ENCODE results near the gene ITPR2.

The ITPR2 gene

DNA sequence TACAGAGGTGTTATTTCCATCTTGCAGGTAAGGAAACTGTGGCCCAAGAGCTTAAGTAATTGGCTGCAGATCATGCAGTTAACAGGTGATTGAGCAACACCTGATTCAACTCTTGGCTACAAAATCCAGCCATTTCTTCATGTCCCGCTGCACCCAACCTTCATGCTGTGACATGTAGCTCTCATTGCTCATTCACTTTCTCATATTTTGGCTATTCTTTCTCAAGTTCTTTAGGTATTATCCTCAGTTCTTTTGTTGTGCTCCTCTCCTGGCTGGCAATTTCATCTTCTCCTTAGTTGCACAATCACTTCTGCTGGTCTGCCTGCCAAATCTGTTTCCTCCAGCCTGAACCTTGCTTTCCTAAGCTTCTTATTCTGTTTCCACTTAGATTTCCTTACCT lies 336.8 kb downstream of the ITPR2 start:
- DNase-seq: no peak

DNA sequence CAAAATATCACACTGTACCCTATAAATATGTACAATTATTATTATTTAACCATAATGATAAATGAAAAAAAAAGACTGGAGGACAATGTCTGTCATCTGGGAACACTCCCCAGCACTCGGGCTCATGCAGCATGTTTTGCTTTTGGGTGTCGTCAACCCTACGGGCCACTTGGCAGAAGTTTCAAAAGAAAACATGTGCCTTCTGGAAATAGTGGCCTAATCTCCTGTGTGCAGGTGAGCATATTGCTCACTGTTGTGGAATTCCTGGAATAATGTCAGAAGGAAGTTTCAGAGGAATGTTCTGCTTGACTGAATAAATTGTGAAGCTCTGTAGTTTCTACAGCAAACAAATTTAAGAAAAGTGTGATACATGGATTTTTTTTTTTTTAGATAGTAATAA lies 339.3 kb downstream of the ITPR2 start:
- DNase-seq: no peak

DNA sequence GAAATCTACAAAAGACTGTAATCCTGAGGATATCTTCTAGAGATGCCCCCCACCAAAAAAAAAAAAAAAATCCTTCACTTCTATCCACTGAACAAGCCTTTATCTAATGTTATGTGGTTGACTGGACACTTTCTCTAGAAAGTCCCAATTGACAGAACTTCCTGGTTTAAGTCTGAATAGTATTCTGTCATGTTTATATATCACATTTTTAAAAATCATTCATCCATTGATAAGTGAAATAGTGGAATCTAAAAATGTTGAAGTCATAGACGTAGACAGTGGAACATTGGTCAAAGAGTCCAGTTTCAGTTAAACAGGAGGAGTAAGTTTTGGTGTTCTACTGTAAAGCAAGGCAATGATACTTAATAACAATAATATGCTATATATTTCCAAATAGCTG lies 340.6 kb downstream of the ITPR2 start:
- no peak for DNase-seq

DNA sequence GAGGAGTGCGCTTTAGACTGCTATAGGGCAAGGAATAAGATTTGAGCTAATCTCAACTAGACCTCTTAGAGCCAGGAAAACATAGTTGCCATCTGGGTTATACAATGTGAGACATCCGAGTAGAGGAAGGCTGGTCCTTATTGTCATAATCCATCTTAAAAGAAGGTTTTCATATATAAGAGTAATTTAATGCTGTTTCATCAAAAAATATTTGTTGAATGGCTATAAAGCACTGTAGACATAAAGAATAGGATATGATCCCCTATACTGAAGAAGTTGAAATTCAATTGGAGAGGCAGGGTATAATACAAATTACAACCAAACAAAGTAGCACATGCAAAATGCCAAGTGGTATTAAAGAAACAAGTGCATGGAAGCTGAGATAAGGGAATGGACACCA lies 343.1 kb downstream of the ITPR2 start:
- no peak for DNase-seq

DNA sequence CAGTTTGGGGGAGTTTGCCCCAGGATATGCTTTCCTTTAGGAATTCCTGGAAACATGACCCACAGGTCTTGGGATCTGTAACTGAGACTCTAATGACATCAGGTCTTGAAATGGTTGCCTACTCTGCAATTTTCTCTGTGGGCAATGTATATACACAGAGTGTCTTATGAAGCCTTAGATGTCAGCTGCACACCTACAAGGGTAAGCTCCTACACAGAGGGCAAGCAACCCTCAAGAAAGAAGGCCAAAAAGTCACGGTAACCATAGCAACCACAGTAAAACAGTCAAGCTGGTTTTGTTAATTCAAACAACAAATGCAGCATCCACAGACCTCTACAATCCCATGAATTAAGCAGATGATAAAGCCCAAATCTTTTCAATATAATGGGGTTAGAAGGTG lies 344.6 kb downstream of the ITPR2 start:
- no peak for DNase-seq

DNA sequence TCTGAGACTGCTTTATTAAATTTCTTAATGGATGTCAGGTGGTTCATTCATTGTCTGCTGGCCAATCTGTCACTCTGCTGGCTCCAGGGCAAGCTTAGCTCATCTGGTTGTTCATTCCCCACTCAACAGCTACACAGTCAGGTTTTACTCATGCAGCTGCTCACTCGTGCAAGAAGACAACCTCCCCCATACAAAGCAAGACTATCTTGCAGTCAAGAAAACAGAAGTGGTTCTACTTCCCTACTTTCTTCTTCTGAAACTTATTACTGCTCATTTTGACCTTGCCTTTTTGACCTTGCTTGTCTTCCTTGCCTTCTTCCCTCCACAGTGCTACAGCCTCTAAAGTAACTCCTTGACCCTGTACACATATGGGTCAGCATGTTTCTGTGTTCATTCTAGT lies 359.7 kb downstream of the ITPR2 start:
- peak; percentile 74 for DNase-seq

DNA sequence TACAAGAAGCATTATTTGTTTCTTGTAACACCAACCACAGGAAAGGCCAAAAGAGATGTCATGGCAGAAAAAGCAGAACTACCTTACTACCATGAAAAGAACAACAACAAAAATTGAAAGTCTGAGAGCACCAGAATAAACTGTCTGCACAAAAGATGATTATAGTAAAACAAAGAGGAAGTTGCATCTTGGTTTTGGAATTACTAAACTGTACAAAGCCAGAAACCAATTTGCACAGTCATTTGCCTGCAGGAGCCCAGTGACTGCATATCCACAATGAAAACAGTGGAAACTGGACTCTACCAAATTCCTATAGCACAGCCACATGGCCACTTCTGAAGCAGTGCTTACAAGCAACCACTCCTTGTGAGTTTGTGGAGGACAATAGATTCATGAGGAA lies 361.4 kb downstream of the ITPR2 start:
- DNase-seq: peak; percentile 87

DNA sequence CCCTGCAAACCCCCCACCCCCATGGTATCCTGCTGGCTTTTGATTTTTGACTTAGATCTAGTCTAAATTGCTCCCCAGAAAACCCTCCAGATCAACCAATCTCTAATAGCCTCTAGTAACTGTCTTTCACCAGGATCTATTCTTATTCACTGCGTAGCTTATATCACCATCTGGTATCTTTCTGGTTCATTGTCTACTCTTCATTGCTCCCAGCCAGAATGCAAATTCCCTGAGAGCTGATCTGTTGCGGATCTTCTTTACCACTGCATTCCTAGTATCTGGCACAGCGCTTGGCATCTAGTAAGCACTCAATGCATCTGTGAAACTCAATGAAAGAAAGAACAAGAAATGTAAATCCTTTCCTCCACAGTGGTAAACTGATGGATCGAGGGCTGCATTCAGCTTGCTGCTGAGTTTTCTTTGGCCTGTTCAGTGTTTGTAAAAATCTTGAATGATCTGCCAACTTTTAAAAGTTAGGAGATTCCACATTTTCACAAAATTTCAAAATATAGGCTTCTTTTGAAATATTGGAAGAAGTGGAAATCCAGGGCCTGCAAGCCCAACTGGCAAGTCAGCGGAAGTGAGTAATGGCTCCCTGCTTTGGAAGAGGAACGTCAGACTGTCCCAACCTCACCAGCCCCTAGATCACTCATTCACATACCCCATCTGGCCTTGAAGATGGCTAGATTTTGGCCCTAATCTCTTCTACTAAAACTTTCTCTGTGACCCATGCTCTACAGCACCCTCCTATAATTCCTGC lies 363.4 kb downstream of the ITPR2 start:
- DNase-seq: no peak

DNA sequence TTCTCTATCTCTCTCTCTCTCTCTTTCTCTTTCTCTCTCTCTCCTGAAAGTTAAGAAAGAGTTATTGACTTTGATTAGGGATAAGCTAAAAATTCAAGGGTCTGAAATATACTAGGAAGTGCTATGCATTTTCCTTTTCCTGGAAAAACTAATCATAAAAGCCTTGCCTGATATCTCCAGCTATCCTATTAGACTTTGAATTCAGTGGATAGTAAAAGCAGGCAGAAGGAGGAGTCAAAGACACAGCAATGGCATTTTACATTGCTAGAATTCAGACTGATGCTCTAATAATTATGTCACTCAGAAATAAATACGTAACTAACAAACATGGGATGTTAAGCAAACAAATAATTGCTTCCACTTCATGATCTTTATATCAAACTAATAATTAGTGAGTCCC lies 365.6 kb downstream of the ITPR2 start:
- DNase-seq: no peak

DNA sequence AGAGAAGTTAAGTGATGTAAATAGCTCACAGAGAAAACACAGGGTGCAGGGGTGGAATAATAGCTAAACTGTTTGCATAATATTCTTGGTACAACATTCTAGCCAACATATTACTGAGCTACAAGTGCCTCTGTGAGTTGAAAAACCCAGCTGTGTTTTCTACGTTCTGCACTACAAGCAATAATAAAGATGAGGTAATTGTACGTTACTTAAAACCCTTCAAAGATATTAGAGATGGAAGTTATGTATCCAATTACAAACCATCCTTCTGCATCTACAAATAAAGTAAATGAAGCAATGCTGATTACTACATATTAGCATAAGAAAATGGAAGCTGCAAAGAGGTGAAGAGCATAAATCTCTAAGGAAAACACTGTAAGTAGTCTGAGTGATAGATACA lies 366.3 kb downstream of the ITPR2 start:
- no peak for DNase-seq

DNA sequence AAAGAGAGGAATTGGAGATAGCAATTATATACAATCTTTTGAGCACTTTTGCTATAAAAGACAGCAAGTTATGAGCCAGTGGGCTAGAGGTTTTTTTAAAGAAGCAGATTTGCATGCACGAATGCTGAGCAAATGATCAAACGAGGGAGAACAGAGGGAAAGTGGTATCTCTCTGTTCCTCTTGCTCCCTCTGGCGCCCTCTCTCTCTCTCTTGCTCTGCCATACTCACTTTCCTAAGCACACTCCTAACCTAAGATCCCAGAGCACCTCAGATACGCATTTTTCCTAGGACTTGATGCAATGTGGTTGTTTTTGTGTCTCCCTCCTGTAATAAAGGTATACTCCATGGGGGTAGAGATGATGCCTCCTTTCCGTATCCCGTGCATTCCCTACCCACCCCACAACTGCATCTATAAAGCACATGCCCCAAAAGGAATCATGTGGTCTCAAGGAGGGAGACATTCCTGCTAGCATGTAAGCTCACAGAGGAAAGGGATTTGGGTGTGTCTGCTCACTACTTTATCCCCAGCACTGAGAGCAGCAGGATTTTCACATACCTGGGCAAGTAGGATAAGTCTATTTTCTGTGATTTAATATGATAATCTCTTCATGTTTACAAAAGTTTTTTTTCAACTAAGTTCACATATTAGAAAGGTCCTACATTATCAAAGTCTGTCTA lies 367.4 kb downstream of the ITPR2 start:
- DNase-seq: no peak

DNA sequence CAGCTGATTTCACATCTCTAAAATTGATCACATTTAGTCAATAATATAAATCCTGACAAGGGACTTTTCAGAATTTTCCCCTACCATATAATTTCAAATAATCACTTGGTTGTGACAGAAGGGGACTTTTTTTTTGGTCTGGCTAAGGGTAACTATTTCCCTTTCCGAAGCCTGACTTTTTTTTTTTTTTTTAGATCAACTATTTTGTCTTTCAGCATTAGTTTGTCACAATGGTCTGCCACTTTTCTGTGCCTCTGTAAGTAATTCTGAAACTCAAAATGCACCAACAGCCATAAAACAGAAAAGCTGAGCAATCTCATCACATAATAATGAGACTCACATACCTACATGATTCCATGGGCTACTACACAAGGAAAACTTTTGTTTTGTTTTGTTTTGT lies 371.2 kb downstream of the ITPR2 start:
- DNase-seq: no peak

DNA sequence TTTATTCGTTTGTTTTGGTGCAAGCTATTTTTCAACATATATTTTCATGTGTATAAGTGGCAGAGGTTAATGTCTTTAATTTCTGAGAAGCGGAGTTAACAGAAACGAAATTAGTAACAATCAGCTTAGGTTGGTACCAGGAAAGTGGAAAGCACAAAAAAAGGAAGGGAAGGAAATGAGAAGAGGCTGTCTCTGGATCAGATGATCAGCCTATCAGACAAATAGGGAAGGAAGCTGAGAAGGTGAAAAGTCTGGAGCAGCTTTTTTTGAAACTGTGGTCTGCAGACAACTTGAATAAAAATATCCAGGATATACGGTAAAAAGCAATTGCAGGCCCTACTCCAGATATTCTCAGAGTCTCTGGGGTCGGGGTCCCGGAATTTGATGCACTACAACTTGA lies 372.6 kb downstream of the ITPR2 start:
- peak; percentile 20 for DNase-seq

DNA sequence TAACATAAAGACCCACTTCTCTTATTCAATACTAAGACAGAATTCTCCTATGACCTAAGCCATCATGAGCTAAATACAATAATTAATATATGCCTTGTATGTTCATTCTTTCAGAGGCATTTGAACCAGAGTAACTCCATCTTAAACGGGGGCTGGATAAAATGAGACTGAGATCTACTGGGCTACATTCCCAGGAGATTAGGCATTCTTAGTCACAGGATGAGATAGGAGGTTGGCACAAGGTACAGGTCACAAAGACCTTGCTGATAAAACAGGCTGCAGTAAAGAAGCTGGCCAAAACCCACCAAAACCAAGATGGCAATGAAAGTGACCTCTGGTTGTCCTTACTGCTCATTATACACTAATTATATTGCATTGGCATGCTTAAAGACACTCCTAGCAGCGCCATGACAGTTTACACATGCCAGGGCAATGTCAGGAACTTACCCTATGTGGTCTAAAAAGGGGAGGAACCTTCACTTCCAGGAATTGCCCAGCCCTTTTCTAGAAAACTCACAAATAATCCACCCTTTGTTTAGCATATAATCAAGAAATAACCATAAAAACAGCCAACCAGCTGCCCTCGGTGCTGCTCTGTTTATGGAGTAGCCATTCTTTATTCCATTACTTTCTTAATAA lies 376.9 kb downstream of the ITPR2 start:
- DNase-seq: peak; percentile 53

DNA sequence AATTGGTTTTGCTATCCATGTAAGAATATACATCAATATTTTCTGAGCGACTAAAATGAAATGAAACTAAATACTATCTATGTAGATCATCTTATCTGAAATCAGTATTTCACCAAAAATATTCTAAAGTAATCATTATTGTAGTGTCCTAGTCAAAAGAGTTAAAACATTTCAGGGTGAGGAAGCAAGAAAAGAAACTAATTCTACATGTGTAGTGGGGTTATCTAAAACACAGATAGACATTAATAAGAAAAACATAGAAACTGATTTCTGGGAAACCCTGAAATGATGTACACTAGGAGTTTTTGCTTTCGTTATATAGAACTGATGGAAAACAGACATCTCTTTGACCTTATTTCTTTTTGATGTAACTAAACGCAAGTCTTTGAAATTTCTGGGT lies 379.7 kb downstream of the ITPR2 start:
- no peak for DNase-seq

DNA sequence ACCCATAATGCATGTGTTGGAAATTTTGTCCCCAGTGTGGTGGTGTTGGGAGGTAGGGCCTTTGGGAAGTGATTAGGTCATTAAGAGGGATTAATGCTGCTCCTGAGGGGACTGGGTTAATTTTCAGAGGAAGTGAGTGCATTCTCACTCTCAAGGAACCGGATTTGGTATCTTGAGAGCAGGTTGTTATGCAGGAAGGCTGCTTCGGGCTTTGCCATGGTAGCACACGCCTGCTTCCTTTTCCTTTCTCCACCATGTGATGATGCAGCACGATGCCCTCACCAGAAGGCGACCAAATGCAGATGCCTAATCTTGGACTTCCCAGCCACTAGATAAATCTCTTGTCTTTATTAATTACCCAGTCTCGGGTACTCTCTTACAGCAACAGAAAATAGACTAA lies 380.5 kb downstream of the ITPR2 start:
- peak; percentile 62 for DNase-seq

DNA sequence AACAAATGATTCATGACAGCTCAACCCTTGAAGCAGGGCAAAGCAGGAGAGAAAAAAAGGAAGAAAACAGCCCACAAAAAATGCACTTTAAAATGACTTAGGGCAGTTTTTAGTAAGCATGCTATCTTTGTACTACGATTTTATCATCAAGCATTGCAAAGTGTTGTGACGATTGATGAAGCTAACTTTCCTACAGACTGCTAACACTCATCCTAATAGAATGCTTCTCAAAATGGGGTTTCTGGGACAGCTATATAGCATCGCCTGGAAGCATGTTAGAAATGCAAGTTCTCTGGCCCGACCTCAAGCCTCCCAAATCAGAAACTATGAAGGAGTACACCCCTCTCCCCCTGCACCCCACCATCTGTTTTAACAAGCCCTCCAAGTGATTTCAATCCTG lies 381.2 kb downstream of the ITPR2 start:
- DNase-seq: no peak

DNA sequence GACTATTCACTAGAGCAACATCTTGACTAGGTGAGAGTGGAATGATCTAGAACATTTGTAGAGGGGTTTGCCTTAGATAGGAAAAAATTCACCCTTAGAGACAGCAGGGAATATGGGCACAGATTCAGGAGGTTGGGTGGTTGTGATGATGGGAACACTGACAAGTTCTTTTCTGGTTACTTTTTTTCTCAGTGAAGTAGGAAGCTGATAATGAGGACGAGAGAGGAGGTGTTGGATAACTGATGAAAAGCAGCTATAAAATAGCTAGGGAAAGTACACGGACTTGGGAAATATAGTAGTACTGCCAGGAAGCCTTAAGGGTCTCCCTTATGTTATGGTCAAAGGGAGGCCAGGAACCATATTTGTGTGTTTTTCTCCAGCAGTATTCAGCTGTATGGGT lies 387.1 kb downstream of the ITPR2 start:
- DNase-seq: no peak

DNA sequence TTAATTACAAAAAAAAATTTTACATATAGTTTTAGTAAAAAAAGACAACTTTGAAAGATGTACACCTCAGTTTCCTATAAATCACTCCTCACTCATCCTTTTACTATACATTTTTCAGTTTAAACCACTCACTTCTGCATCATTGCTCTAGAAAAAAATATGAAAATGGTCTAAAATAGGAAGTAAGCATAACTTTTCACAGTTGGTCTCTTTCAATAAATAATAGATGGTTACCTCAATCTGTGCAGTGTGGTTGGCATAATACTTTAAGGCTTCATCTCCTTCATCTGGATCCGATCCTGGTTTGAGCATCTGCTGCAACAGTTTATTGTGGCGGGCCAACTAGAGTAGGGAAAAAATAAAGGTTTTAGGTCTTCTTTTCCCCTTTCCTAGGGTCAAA lies 389.7 kb downstream of the ITPR2 start:
- no peak for DNase-seq

DNA sequence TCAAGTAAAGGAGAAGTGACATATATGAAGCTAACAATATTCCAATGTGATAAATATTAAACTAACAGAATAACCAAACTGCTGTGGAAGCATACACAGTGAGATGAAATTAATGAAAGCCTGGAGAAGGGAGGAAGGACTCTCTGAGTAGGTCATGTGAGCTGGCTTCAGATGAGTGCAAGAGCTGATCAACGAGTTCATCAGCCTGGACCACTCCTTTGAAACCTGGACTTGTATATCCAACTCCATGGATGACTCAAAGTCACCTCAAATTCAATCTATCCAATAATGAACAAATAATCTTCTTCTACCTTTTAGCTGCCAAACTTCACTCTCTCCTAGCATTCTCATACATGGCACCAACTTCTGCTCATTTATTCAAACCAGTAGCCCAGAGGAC lies 391.6 kb downstream of the ITPR2 start:
- no peak for DNase-seq

DNA sequence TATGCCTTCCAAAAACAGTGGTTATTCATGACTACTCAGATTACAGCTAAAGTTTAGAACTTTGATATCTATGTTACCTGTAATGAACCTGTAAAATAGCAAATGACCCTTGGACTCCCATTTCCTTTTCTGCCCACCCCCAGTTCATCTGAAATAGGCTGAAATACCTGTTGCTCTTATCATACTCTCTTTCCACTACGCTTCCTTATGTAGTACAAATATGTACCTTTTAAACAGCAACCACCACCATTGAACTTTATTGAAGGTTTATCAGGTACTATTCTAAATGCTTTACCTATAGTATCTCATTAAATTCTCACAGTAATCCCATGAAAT lies 398.0 kb downstream of the ITPR2 start:
- no peak for DNase-seq

DNA sequence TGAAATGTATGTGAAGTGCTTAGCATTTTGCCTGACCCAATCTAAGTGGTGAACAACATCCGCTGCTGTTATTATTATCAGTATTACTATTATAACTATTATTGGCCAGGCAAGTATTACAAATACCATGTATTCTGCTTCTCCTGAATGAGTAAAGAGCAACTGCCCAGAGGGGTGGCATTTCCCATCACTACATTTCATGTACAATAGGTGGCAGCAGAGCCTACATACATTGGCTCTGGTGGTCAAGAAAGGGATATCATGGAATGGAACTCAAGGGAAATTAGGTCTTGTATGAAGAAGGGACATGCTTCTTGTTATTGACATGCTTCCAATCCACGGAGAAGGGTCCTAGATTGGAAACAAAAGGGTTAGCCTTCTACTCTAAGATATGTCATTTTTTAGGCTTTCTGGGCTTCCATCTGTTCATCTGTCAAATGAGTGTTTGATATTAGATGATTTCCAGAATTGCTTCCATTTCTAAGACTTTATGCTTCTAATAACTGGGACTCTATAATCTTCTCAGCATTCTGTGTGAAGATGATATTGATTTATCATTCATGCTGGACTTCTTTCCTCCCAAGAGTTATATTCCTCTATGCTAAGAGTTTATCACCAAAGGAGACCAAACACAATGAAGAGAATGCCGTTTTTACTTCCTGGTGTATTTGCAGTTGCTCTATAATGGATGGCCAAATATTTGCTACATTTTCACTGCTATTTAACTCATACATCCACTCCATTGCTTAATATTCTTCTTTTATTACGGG lies 398.5 kb downstream of the ITPR2 start:
- DNase-seq: peak; percentile 82

DNA sequence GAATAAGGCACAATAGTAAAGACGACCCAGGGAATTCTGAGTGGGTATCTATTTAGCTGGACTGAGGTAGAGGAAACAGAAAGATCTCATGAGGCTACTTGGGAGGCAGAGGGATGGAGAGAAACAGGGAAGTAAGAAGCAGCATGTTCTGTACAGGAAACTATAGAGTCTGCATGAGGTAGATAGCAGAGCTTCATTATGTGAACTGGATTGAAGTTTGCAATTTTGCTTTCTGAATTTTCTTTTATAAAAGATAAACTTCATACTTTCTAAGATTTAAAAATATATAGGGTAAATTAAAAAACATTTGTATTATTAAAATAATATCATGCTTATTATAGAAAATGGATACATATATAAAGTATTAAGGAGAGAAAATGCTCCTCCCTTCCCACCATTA lies 399.3 kb downstream of the ITPR2 start:
- peak; percentile 25 for DNase-seq

DNA sequence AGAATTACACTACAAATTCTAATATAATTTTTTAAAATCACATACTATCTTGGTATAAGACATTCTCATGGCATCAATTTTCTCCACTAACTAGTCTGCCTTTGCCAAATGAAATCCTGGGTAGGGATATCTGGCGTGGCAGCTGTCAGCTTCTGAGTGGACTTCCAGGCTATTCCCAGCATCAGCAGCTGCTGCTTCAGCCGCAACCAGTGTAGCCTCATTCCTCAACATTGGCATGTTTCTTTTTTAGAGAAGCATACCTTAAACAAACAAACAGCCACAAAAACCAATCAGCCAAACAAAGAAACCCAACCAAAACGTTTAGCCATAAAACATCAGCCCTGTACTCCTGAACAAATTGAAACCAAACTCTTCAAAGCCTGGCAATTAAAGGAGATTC lies 401.8 kb downstream of the ITPR2 start:
- no peak for DNase-seq
